T-cell (primary cell): ENCODE results near the gene EPG5. TPM values are rescaled to one million over a fixed set of nuclear protein-coding genes. Genes with fewer than 3 reads are reported as not detected.
"Not testable (repeated sequence)": the region's sequence is repeated elsewhere in the genome, so short reads cannot be mapped to it uniquely, and the experiment has no call there.

Experiments
- ATAC-seq, 4 experiments: fragments of 200-7000 bp in 3 of 4; fragments of 150-1000 bp in 1 of 4; cut with Tn5 transposase; replicated peaks in 1 of 4; 1 replicate in 3 of 4; 2 replicates in 1 of 4; pipeline ENCODE4 v1.10.0; 2021; ENCODE audit warnings: moderate library complexity in 3 of 4, mild to moderate bottlenecking in 2 of 4, moderate number of reproducible peaks in 1 of 4
- CTCF ChIA-PET, 2 donors: fragments of 300-600 bp; sonication (Branson Sonifier 250); formaldehyde crosslinking; loops; one replicate each; lab custom pipeline; 2022; ENCODE audit warnings: antibody characterized with exemption in 2 of 2; lab: Charles Lee
- POLR2A ChIA-PET, 2 donors: fragments of 300-600 bp; sonication (Branson Sonifier 250); formaldehyde crosslinking; loops; one replicate each; lab custom pipeline; 2022; ENCODE audit warnings: antibody characterized with exemption in 2 of 2; lab: Charles Lee
- DNase-seq, 35 experiments: peaks; one replicate each; pipeline versions ENCODE4 v3.0.0 to v3.0.0-alpha.2; 2013 to 2023
- H3K27ac ChIP-seq: one replicate; pipeline ENCODE4 v1.5.1; 2013; ENCODE audit warnings: low read length
- H3K27me3 ChIP-seq, 2 experiments: replicated peaks in 1 of 2; 1 replicate in 1 of 2; 2 replicates in 1 of 2; pipeline versions ENCODE4 v1.6.1 to v1.7.0; 2013; ENCODE audit warnings: low read length in 1 of 2, mixed read lengths in 1 of 2; ENCODE audit not compliant: control insufficient read depth in 2 of 2, insufficient read depth in 2 of 2; ENCODE audit errors: extremely low read depth in 1 of 2
- H3K36me3 ChIP-seq, 2 donors: 1 replicate in 1 of 2; 2 replicates in 1 of 2; pipeline versions ENCODE4 v1.6.1 to v1.7.0; 2013; ENCODE audit warnings: low read length in 1 of 2; ENCODE audit not compliant: control insufficient read depth in 2 of 2, insufficient read depth in 1 of 2; ENCODE audit errors: extremely low read depth in 1 of 2
- H3K4me1 ChIP-seq, 2 experiments: 1 replicate in 1 of 2; 2 replicates in 1 of 2; pipeline versions ENCODE4 v1.6.1 to v1.7.0; 2013; ENCODE audit warnings: low read length in 2 of 2, mixed read lengths in 1 of 2; ENCODE audit not compliant: insufficient read depth in 2 of 2, control insufficient read depth in 1 of 2; ENCODE audit errors: extremely low read depth in 1 of 2
- H3K4me3 ChIP-seq, 2 donors: 1 replicate in 1 of 2; 2 replicates in 1 of 2; pipeline versions ENCODE4 v1.5.1 to v1.7.0; 2013; ENCODE audit warnings: mild to moderate bottlenecking in 2 of 2, low read length in 1 of 2, moderate library complexity in 1 of 2; ENCODE audit not compliant: control insufficient read depth in 1 of 2; ENCODE audit errors: extremely low read depth in 1 of 2
- H3K9me3 ChIP-seq: 2 replicates; pipeline ENCODE4 v1.7.0; 2013
- H3K27ac Mint-ChIP-seq, 2 donors: one replicate each; pipeline ENCODE4 v1.8.0; 2020 to 2021; ENCODE audit warnings: mild to moderate bottlenecking in 2 of 2, mixed read lengths in 2 of 2
- H3K27me3 Mint-ChIP-seq, 2 donors: one replicate each; pipeline ENCODE4 v1.8.0; 2021 to 2022; ENCODE audit warnings: mixed read lengths in 2 of 2
- H3K36me3 Mint-ChIP-seq: one replicate; pipeline ENCODE4 v1.8.0; 2021; ENCODE audit warnings: mixed read lengths
- H3K4me1 Mint-ChIP-seq, 3 donors: one replicate each; pipeline ENCODE4 v1.8.0; 2020 to 2022; ENCODE audit warnings: mixed read lengths in 3 of 3, mild to moderate bottlenecking in 1 of 3
- H3K4me3 Mint-ChIP-seq, 3 donors: one replicate each; pipeline ENCODE4 v1.8.0; 2020 to 2022; ENCODE audit warnings: mild to moderate bottlenecking in 3 of 3, mixed read lengths in 3 of 3, moderate library complexity in 3 of 3
- H3K9me3 Mint-ChIP-seq, 3 donors: one replicate each; pipeline ENCODE4 v1.8.0; 2020 to 2022; ENCODE audit warnings: mixed read lengths in 3 of 3
- WGBS: methylation state at CpG from one replicate; pipeline ENCODE4 v1.1.5; 2013; ENCODE audit warnings: missing lambda C conversion rate; ENCODE audit not compliant: insufficient coverage; 5-methylcytosine and 5-hydroxymethylcytosine counted together
- total RNA-seq, 35 experiments: library from RNA in 6 of 35; stranded (reverse) in 6 of 35; fragments of 120-200 nt in 1 of 35; gene quantifications; one replicate each; pipeline versions ENCODE4 v1.2.1 to v1.2.4 and lab custom pipeline; 2013 to 2026

Gene EPG5
- total RNA-seq, 5 donors from 2014 or later (not counting 1 experiment from before 2014, with no cell fraction given), result 39.2 to 54.4 (median 42.6) TPM

GRCh38 chr18:45821711-45822110 lies 145.4 kb downstream of the EPG5 start:
- DNase-seq (no peak), ATAC-seq (no peak)
- Mint-ChIP-seq H3K27me3 (peaks cover 18 to 20% of the 10 kb centered on the region in 2 donors), H3K4me1 (peaks cover 17 to 18% (median 17%) of the 10 kb centered on the region in 3 donors), H3K4me3 (no peak overlapping the region), H3K9me3 (peaks cover 5 to 11% (median 6%) of the 10 kb centered on the region in 3 donors), H3K36me3 (peaks cover 5% of the 10 kb centered on the region), H3K27ac (no peak overlapping the region)
- Histone ChIP-seq H3K4me3 (no peak overlapping the region), H3K27me3 (peaks cover 0 to 2% of the 10 kb centered on the region in 2 experiments), H3K27ac (no peak overlapping the region), H3K36me3 (no peaks in the 10 kb centered on the region), H3K4me1 (peaks cover 0 to 10% of the 10 kb centered on the region in 2 experiments), H3K9me3 (no peaks in the 10 kb centered on the region)
- CTCF ChIA-PET, result no interaction called here
- POLR2A ChIA-PET, result no interaction called here
- WGBS, result no CpG with 5 or more reads among the region's 1 CpG

- no peaks in the 10 kb centered on the region for H3K36me3 ChIP-seq
- H3K27ac Mint-ChIP-seq, result no peak overlapping the region
- WGBS, result no CpG with 5 or more reads among the region's 2 CpGs
- CTCF ChIA-PET, result no interaction called here
- peaks cover 0 to 2% of the 10 kb centered on the region in 2 experiments for H3K27me3 ChIP-seq
- no peak overlapping the region for H3K4me3 Mint-ChIP-seq
- no peak overlapping the region for H3K4me3 ChIP-seq
- DNase-seq (no peak), ATAC-seq (no peak)
- H3K36me3 Mint-ChIP-seq, result peaks cover 6% of the 10 kb centered on the region
- H3K9me3 ChIP-seq, result no peaks in the 10 kb centered on the region
- peaks cover 15 to 17% (median 15%) of the 10 kb centered on the region in 3 donors for H3K4me1 Mint-ChIP-seq
- peaks cover 18 to 20% of the 10 kb centered on the region in 2 donors for H3K27me3 Mint-ChIP-seq
- POLR2A ChIA-PET, result no interaction called here
- peaks cover 6 to 18% (median 13%) of the 10 kb centered on the region in 3 donors for H3K9me3 Mint-ChIP-seq
- no peak overlapping the region for H3K27ac ChIP-seq
- H3K4me1 ChIP-seq, result peaks cover 0 to 10% of the 10 kb centered on the region in 2 experiments
Observed at GRCh38 chr18:45821026-45821425, 146.1 kb downstream of the EPG5 start.

- Histone ChIP-seq H3K9me3 (no peaks in the 10 kb centered on the region), H3K27ac (no peak overlapping the region), H3K36me3 (no peaks in the 10 kb centered on the region), H3K27me3 (peaks cover 0 to 2% of the 10 kb centered on the region in 2 experiments), H3K4me3 (no peak overlapping the region), H3K4me1 (peaks cover 0 to 2% of the 10 kb centered on the region in 2 experiments)
- CTCF ChIA-PET, result no interaction called here
- DNase-seq (no peak), ATAC-seq (no peak)
- H3K27me3 Mint-ChIP-seq, result peaks cover 18 to 20% of the 10 kb centered on the region in 2 donors
- POLR2A ChIA-PET, result no interaction called here
- peaks cover 6 to 19% (median 13%) of the 10 kb centered on the region in 3 donors for H3K9me3 Mint-ChIP-seq
- H3K36me3 Mint-ChIP-seq, result peaks cover 6% of the 10 kb centered on the region
- H3K4me3 Mint-ChIP-seq, result no peak overlapping the region
- H3K4me1 Mint-ChIP-seq, result peaks cover 7 to 9% (median 8%) of the 10 kb centered on the region in 3 donors
- whole genome bisulfite sequencing, result 59% methylated on average over 2 of the region's 3 CpGs
- H3K27ac Mint-ChIP-seq, result no peak overlapping the region
Observed at GRCh38 chr18:45820106-45820745, 146.9 kb downstream of the EPG5 start.

DNA sequence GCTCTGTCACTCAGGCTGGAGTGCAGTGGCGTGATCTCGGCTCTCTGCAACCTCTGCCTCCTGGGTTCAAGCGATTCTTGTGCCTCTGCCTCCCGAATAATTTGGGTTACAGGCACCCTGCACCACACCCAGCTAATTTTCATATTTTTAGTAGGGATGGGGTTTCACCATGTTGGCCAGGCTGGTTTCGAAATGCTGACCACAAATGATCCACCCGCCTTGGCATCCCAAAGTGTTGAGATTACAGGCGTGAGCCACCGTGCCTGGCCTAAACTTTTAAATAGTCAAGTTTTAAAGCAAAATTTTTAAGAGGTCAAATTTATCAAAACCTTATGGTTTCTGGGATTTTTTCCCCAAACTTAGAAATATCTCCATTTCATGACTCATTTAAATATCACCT lies 148.4 kb downstream of the EPG5 start:
- H3K27me3 ChIP-seq, H3K27ac ChIP-seq, H3K36me3 ChIP-seq, H3K9me3 ChIP-seq, H3K36me3 Mint-ChIP-seq, H3K27ac Mint-ChIP-seq, DNase-seq, CTCF ChIA-PET, ATAC-seq, H3K4me3 ChIP-seq, H3K4me3 Mint-ChIP-seq, H3K4me1 ChIP-seq, H3K4me1 Mint-ChIP-seq: not testable (repeated sequence)
- H3K9me3 Mint-ChIP-seq, result peaks cover 6 to 19% (median 13%) of the 10 kb centered on the region in 3 donors
- peaks cover 18 to 20% of the 10 kb centered on the region in 2 donors for H3K27me3 Mint-ChIP-seq
- WGBS, result 90% methylated on average over 4 of the region's 8 CpGs
- POLR2A ChIA-PET, result interaction anchor here in 1 of 2 donors (0.7 kb wide), 1 partner anchor 36 kb away, joined by 9 read pairs; no protein-coding TSS in a partner anchor

GRCh38 chr18:45817543-45817942 lies 149.6 kb downstream of the EPG5 start:
- H3K4me3 ChIP-seq, result no peak overlapping the region
- no peaks in the 10 kb centered on the region for H3K4me1 Mint-ChIP-seq
- no peak overlapping the region for H3K4me3 Mint-ChIP-seq

DNA sequence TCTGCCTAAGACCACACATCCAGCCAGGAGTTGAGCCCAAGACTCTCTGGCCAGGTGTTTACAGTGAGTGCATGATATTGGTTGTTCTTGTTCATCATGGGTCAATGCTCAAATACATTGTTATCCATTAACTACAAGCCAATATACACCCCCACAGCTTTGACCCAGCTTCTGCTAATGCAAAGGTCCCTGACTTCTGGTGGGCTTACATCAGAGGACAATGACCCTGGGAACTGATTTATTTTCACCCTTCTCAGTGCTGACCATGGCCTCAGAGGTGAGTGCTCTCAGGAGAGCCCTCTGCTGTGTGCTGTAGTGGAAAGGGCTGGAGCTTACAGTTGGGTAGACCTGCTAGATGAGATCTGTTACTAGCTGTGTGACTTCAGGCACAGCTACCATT lies 152.4 kb downstream of the EPG5 start:
- H3K27ac ChIP-seq, H3K27me3 ChIP-seq, H3K27ac Mint-ChIP-seq, H3K4me3 Mint-ChIP-seq, H3K9me3 ChIP-seq, H3K4me1 ChIP-seq, ATAC-seq, CTCF ChIA-PET, H3K4me3 ChIP-seq, H3K4me1 Mint-ChIP-seq, DNase-seq, H3K27me3 Mint-ChIP-seq, H3K36me3 ChIP-seq, POLR2A ChIA-PET: not testable (repeated sequence)
- H3K9me3 Mint-ChIP-seq, result peaks cover 6 to 18% (median 14%) of the 10 kb centered on the region in 3 donors
- peaks cover 11% of the 10 kb centered on the region for H3K36me3 Mint-ChIP-seq

More at GRCh38 chr18:45817543-45817942, 149.6 kb downstream of the EPG5 start:
- H3K27me3 ChIP-seq, result peaks cover 0 to 2% of the 10 kb centered on the region in 2 experiments
- DNase-seq (no peak), ATAC-seq (no peak)
- Mint-ChIP-seq H3K27me3 (peaks cover 18 to 20% of the 10 kb centered on the region in 2 donors), H3K36me3 (peaks cover 6% of the 10 kb centered on the region), H3K9me3 (peaks cover 6 to 19% (median 13%) of the 10 kb centered on the region in 3 donors), H3K27ac (no peak overlapping the region)
- no peak overlapping the region for H3K27ac ChIP-seq
- H3K4me1 ChIP-seq, result no peaks in the 10 kb centered on the region
- ChIA-PET CTCF (no interaction called here), POLR2A (no interaction called here)
- H3K36me3 ChIP-seq, result no peaks in the 10 kb centered on the region
- no peaks in the 10 kb centered on the region for H3K9me3 ChIP-seq
- WGBS, result no CpG with 5 or more reads among the region's 1 CpG
